RPMI7951 (cell line): ENCODE data around the gene TEX48. TPM values are rescaled to one million over a fixed set of nuclear protein-coding genes. Genes with fewer than 3 reads are reported as not detected.

ENCODE experiments used
- DNase-seq: peaks from one replicate; pipeline ENCODE4 v3.0.0-alpha.2; 2012; ENCODE audit warnings: low read depth
- total RNA-seq: library from RNA; depleted of rRNA; stranded (reverse); fragments of >200 nt; shearing (Covaris generic); gene quantifications from 2 replicates; pipeline ENCODE4 v1.2.3, GENCODE V29; 2014; rRNA removed

Gene TEX48, protein sequence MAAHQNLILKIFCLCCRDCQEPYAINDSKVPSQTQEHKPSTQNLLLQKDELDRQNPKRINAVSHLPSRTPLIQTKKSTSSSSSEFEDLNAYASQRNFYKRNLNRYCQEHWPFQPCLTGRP
- not detected in 2 replicates for total RNA-seq

DNA sequence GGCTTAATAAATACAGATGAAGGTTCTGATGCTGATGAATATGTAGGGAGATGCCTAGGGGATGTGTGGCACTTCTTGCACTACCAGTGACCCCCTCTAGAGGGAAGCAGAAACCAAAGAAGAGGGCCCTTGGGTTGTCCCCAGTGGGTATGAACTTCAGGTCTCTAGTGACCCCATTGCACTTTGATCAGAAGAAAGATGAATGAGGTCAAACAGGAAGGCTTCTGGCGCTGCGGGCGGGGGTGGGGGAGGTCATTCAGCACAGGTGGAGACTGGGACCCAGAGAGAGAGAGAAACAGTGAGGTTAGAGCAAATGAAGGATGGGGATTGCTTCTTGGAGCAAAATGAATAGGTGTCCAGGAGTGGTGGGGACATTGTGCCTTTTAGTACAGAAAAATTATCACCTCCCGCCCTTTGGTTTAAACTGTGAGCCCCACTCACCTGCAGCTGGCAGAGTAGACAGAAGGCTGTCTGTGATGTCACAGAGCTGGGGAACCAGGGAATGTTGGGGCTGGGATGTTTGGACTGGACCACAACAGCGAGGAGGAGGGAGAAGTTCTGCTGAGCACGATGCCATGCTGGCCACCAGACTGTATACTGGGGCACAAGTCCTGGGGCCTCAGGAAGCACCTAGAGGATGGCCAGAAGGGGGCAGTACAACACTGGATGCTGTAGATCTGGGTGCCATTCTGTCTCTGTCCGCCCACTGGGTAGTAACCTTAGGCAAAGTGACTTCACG lies at the start of gene TEX48:
TEX48 (minus strand) TSS at position 599 of the 739 bp plus-strand sequence. CDS start 10,469 bp downstream, outside the sequence.
- peak; percentile 79 for DNase-seq

DNA sequence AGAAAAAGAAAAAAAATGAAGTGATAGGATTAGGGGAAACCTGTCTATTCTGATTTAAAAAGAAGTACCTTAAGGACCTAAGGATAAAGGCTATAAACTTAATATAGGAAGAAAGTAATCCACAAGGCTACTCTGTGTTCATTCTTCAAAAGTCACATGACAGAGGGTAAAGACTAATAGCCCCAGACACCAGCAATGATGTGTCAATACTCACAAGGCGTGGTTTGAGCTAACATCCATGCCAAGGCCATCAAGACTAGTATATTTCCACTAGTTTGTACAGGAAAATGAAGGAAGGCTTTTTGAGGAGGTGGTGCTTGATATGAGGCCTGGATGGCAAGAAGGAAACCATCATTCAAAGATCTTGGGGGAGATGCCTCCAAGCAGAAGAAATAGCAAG lies 49.7 kb upstream of the TEX48 start:
- DNase-seq = no peak

DNA sequence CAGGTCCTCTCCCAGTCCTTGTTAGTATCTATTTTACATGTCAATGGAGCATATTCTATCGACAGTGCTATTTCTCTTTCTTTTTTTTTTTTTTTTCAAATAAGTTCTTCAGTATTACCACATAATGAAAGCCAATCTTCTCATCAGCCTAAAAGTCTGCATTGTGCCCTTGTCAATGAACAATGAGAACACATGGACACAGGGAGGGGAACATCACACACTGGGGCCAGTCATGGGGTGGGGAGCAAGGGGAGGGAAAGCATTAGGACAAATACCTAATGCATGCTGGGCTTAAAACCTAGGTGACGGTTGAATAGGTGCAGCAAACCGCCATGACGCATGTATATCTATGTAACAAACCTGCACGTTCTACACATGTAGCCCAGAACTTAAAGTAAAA lies 47.7 kb upstream of the TEX48 start:
- DNase-seq = no peak

DNA sequence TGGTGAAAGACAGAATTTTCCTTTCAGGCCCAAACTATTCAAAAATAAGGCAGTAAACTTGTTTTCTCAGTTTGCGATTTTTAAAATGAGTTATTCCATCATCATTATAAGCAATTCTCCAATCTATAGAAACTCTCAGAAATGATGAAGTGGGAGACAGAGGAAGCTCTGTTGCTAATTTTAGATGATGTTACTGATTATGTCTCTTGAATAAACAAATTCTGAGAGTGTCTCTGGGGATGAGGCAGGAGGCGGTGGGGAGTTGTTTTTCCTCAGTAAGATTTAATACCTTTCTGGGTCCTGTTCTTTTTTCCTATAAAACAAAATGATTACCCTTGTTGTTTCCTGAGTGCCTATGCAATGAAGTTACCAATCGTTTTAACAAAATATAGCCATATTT lies 43.9 kb upstream of the TEX48 start:
- no peak for DNase-seq

DNA sequence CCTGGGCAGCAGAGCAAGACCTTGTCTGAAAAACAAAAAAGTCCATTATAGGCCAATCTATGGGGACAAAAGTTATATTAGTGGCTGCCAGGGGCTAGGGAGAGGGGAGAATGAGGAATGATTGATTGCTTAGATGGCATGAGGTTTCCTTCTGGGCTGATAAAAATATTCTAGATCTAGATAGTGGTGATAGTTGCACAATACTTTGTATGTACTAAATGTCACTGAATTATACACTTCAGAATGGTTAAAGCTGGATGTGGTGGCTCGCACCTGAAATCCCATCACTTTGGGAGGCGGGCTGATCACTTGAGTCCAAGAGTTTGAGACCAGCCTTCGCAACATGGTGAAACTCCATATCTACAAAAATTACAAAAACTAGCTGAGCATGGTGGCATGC lies 42.8 kb upstream of the TEX48 start:
- no peak for DNase-seq

DNA sequence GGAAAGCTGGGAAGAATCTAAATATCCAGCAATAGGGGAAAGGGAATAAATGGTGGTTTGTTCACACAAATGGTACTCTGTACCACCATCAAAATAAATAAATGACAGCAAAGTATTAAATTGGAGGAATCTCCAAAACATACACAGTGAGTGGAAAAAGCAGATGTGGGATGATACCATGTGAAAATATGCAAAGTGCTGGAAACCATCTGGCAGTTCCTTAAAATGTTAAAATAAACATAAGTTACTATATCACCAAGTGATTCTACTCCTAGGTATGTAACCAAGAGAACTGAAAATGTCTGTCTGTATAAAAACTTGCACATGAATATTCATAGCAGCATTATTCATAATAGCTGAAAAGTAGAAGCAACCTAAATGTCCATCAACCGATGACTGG lies 41.9 kb upstream of the TEX48 start:
- DNase-seq = no peak

DNA sequence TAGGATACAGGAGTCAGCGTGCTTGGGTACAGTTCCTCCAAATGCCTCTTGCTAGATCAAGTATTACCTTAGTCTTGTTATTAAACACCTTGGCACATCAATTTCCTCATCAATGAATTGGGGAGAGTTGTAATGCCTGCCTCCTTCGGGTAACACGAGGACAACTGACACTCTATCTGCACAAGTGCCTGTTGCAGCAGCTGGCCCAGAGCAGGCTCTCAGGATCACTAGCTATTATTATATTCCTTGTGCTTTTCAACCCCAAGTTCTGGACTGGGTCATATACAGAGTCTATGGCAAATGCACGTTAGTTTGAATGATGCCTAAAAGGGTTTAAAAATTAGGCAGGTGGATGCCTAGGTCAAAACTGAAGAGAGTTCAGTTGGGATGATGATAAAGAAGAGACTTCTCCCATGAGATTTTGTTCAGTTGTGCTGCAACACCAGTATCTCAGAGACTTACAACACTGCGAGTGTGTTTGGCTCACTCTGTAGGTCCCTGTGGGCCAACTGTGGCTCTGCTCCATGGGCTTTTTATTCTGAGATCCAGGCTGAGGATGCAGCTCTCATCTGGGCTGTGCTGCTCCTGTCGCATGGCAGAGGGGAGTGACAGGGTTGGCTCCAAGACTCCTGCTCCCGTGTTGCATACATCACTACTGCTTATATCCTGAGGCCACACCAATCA lies 41.1 kb upstream of the TEX48 start:
- no peak for DNase-seq

DNA sequence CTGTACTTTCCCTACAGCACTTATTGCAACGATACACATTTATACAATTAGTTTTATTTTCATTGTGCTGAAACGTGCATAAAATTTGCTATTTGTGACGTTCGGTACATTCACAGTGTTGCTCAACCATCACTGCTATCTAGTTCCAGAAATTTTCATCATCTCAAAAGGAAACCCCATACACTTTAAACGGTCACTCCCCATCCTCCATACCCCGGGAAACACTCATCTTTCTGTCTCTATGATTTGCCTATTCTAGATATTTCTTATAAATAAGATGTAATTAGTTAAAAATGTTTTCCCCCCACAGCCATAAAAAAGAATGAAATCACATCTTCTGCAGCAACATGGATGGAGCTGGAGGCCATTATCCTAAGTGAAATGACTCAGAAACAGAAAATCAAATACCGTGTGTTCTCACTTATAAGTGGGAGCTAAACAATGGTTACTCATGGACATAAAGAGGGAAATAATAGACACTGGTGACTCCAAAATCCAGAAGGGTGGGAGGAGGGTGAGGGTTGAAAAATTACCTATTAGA lies 40.2 kb upstream of the TEX48 start:
- no peak for DNase-seq

DNA sequence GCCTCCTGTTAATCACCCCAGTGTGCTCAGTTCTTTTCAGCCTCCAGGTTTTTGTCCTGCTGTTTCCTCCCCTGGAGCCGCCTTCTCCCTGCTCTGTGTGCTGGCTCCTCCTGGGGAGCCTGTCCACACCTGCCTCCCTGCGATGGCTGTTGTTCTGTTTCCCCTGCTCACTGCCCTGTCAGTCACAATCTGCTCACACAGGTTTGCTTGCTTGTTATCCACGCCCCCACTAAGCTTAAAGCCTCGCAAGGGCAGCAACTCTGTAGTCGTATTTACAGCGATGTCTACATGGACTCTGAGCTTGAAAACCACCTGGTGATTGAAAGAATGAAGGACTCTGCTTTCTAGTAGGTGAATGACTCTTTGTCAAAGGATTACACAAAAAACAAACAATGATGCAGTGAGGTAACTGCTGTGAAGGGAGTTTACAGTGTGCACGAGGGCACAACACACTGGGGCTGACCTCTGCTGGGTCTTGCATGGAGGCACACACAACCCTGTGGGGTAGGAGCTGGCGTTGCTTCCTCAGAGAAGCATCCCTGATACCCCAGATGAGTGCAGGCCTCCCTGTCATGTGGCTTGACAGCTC lies 39.6 kb upstream of the TEX48 start:
- no peak for DNase-seq

DNA sequence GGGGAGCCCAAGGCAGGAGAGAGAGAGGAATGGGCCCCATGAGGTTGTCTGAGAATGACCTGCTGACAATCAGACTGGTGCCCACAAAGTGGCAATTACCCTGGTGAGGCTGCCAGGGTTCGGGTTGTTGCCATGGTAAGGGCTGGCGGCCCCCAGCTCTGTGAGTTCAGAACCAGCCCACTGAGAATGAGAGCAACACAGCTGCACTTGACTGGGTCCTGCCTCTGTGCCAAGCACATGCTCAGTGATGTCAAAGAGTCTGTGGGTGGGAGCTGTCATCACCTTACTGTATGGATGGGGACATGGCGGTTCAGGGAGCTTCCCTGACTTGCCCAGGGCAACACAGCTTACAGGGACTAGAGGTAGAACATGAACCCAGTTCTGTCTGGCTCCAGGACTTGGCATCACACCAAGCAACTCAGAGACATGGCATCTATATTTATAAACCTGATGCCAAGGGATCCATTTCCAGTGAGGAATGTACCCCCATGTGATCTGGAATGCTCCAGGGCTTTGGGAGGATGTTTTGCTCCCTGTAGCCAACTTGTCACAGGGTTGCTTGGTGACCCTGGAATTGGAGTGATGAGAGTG lies 38.2 kb upstream of the TEX48 start:
- DNase-seq = peak; percentile 54

DNA sequence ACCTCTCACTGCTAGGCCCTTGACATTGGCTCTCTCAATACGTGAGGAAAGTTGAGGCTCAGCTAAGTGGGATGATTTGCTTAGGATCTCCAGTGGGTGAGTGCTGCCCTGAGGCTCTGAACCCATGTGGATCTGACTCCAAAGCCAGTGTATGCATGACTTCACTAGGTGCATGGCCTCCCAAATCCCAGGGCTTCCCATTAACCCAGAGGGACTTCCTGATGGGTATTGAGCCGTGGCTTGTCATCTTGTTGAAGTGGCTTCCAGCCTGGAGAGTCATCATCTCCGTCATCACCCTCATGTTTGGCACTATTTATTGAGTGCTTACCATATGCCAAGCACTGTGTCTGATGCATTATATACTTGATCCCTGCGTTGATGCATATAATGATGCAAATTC lies 37.3 kb upstream of the TEX48 start:
- peak; percentile 75 for DNase-seq

DNA sequence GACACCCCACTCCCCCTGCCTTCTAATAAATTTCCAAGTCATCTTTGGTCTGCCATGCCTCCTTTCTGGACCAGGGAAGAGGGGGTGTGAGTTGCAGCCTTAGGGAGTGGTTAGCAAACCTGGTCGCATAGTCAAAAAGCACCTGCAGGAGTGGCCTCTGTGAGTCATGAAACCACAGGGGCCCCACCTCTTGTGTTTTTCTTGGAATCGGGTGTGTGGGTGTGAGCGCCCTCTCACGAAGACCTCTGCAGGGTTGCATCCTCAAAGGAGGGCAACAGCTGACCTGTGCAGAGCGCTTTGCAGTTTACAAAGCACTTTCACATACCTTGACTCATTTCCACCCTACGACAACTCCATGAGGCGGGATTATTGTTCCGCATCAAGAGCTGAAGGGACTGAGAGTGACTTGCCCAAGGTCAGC lies 36.8 kb upstream of the TEX48 start:
- peak; percentile 66 for DNase-seq

DNA sequence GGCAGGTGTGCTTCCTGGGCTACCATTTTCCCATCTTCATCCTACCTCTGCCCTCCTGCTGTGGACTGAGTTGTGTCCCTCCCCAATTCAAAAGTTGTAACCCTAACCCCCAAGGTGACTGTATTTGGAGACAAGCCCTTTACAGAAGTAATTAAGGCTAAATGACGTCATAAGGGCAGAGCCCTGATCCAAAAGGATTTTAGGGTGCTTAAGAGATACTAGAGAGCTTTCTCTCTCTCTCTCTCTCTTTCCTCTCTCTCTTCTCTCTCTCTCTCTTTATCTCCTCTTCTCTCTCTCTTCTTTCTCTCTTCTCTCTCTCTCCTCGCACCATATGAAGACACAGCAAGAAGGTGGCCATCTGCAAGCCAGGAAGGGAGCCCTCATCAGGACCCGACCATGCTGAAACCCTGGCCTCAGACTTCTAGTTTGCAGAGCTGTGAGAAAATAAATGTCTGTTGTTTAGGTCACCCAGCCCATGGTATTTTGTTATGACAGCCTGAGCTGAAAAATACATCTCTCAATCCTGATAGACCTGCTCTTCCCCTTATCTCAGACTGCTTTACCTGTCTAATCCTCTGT lies 36.0 kb upstream of the TEX48 start:
- no peak for DNase-seq

DNA sequence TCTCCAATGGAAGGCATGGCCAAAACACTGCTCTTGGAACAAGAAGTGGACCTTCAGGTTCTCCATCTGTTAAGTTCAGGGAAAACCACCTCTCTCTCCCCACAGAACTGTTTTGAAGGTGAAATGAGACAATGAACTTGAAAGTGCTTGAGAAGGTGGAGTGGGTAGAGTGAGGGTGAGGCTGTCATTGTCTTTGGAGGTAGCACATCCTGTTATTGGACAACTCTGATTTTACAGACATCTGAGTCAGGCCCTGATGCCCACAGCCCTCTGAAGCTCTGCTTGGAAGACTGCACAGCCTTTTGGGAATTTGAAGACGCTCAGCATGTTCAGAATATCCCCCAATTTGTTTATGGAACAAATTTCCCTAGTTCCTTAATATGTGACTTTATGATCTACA lies 27.6 kb upstream of the TEX48 start:
- DNase-seq = no peak

DNA sequence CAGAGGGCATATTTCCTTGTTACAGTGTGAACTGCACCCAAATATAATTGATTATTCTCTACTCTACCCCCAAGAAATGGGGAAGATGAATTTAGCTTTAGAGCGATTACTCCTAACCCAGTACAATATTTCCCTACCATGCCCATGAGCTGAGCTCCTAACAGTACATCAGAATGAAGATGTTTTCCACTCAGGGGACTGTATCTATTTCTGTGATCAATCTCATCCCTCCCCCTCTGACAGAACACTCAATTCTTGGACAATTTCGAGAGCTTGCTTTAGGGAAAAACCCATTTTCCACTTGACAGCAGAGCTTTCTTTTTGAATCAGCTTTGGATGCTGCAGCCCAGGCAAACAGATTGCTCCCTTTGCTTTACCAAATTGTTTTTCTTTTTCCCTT lies 24.7 kb upstream of the TEX48 start:
- DNase-seq = no peak

DNA sequence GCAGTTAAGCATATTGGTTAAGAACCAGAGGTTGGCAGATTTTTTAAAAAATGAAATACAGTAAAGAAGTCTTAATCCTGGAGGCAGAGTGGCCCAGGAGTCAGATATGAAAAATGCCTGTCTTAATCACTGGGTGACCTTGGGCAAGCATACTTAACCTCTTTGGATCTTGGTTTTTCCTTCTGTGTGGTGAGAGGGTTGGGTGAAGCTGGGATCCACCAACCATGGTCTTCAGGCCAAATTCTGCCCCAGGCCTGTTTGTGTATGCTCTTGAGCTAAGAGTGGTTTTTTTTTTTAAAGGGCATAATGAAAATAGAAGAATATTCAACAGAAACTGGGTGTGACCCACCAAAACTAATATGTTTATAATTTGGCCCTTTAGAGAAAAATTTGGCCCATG lies 20.0 kb upstream of the TEX48 start:
- DNase-seq = peak; percentile 51

DNA sequence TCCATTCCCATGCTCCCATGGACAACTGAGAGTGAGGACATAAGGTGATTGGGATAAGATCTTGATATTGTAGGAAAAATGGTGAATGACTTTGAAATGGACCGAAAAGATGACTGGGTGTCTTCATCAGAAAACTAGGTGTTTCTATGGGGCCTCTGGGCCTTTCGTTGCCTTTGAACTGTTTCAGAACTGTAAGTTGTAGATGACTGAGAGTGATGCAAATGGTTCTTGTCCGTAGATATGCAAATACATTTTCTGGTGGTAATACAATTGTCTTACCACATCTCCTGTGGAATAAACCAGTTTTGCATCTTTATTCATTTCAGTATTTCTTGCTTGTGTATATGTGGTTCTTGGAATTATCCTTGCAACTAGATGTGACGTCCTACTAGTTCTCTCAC lies 16.0 kb upstream of the TEX48 start:
- no peak for DNase-seq

DNA sequence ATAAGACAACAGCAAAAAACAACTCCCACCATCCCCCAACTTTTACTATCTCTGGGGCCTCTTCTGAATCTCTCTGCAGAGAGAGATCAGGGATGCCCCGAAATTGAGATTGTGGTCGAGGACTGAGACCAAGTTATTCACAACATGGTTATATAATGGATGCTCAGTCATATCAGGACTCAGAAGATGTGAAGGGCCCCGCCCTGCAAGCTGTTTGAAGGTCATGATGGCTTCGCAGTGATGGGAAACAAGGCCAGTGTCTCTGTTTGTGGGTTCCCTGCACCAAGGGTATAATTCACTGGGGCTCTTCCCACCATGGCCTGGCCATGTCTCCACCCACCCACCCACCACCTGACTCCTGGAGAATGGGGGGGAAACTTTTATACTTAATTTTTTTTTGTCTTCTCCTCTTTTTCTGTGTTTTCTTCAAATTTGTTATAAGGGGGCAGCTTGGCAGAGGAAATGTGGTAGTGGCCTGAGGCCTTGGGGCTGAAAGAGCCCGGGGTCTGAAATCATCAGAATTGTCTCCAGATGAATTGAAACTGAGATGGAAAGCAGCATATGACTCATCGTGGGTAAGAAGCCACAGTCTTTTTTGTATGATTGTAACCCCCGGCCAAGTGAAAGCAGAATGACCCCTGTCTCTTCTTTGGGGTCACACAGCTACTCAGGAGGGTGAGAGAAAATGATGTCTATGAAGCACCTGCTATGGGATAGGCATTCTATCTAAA lies 15.0 kb upstream of the TEX48 start:
- peak; percentile 84 for DNase-seq

DNA sequence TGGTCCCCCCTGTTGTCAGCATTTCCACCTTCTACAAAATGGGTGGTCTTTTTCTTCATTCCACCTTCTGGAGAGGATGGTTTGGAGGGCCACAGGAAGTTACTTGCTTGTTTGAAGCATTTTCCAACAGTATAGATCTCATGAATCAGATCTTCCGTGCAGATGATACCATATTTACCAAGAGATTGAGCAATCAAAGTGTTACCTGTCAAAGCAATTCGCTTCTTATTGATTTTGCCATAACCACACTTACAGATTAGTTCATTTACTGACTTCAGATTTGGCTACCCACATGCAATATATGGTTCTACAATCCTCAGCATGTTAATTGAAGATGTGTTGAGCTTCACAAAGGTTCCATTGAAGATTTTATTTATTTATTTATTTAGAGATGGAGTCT lies 14.0 kb upstream of the TEX48 start:
- no peak for DNase-seq

DNA sequence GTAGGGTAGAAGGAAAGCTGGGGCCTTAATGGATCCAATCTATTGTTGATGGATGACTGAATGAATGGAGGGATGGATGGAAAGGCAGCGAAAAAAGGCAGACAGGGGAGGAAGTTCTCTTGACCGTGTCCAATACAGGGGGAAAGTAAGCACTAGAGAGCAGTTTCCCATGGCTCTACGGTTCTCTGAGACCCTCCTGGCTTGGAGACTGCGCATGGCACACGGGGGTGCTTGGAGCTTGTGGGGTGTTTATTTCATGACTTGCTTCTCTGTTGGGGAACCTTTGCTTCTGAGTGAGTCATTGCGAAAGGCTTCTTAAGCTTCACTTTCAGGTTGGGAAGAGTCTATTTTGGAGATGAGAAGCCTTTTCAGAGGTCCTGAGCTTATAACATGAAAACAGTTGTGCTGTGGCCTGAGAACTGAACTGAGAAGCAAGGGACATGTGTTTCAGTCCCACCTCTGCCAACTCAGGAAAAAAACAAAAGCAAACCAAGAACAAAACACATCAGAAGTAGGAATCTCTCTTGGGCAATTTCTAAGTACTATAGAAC lies 12.8 kb upstream of the TEX48 start:
- no peak for DNase-seq

DNA sequence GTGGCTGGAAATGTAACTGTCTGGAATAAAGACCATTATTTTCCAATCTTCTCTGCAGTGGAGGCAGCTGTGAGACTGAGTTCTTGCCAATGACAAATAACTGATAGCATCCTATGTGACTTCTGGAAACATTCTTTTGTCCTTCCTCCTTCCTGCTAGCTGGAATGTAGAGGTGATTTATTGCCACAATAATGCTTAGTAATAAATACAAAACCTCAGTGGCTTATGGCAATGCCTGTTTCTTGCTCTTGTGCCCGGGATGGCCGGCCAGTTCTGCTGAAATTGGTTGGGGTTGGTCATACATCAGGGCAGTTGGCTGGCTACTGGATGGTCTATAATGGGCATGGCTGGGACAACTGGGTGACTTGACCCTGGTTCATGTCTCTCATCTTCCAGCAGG lies 12.2 kb upstream of the TEX48 start:
- DNase-seq = peak; percentile 82
